Measurements from ENCODE around the gene TUBB4B. TPM values are rescaled to one million over a fixed set of nuclear protein-coding genes. Genes with fewer than 3 reads are reported as not detected.

TUBB4B gene
- total RNA-seq, 1 donor from 2014 or later: 312 TPM

- Histone ChIP-seq H3K27ac (no peak overlapping the region), H3K27me3 (no peaks in the 10 kb centered on the region), H3K4me1 (peaks cover 38% of the 10 kb centered on the region), H3K36me3 (no peaks in the 10 kb centered on the region), H3K9me3 (no peaks in the 10 kb centered on the region), H3K4me3 (peak overlapping the region in 1 of 2 donors; percentile 26)
- TF ChIP-seq POLR2A (IDR thresholded peaks at IDR 0.05) (no peak), CTCF (IDR thresholded peaks at IDR 0.05) (no peak), POLR2AphosphoS5 (IDR thresholded peaks at IDR 0.05; ENCODE audit: insufficient read depth in 1 of 2, low read depth in 1 of 2) (no peak)
- intact Hi-C loops (cut with DNase I): loop anchor here (5.0 kb wide), 2 partner anchors 34 to 131 kb away; no protein-coding TSS in a partner anchor
- DNase-seq (ENCODE audit: extremely low spot score in 2 of 2): no peak
Measured at GRCh38 chr9:137225699-137226331, 15.3 kb upstream of the TUBB4B start.

DNA sequence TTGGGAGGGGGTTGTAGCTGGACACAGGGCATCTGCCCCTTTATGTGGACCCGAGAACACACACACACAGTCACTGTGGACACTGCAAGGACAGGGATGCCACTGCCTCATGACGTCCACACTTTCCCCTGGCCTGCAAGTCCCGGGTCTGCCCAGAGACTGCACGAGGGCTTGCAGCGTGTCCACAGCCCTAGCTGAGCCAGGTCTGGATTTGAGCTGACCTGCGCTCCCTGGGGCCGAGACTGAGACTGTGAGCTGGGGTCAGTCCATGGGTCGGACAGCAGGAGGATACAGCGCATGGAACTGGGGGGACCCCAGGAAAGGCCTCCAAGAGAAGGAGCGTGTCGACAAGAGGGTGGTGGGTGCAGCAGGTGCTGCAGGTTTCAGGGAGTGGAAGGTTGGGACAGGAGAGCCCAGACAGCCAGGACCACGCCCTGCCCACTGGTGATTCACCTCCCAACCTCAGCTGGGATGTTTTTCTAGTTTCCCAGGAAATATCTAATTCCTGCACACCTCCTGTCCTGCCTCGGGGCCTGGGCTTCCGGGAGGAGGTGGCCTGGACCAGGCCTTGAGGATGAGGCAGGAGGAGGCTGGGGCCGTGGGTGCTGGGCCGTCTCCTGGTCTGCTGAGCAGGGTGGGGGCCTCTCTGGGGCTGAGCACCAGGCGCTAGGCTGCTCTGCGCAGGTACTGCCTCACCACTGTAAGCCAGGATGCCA is 14.6 kb upstream of the TUBB4B start:
- Histone ChIP-seq H3K27ac (no peak overlapping the region), H3K27me3 (no peaks in the 10 kb centered on the region), H3K4me1 (peaks cover 32% of the 10 kb centered on the region), H3K4me3 (peak overlapping the region in 1 of 2 donors; percentile 26), H3K36me3 (no peaks in the 10 kb centered on the region), H3K9me3 (no peaks in the 10 kb centered on the region)
- intact Hi-C loops (cut with DNase I): loop anchor here (1.0 to 5.0 kb wide), 3 partner anchors 34 to 131 kb away; no protein-coding TSS in a partner anchor
- peak in 1 of 2 donors; percentile 13 for TF ChIP-seq POLR2AphosphoS5 (IDR thresholded peaks at IDR 0.05; ENCODE audit: insufficient read depth in 1 of 2, low read depth in 1 of 2)
- TF ChIP-seq CTCF (IDR thresholded peaks at IDR 0.05): no peak
- no peak for DNase-seq (ENCODE audit: extremely low spot score in 2 of 2)

DNA sequence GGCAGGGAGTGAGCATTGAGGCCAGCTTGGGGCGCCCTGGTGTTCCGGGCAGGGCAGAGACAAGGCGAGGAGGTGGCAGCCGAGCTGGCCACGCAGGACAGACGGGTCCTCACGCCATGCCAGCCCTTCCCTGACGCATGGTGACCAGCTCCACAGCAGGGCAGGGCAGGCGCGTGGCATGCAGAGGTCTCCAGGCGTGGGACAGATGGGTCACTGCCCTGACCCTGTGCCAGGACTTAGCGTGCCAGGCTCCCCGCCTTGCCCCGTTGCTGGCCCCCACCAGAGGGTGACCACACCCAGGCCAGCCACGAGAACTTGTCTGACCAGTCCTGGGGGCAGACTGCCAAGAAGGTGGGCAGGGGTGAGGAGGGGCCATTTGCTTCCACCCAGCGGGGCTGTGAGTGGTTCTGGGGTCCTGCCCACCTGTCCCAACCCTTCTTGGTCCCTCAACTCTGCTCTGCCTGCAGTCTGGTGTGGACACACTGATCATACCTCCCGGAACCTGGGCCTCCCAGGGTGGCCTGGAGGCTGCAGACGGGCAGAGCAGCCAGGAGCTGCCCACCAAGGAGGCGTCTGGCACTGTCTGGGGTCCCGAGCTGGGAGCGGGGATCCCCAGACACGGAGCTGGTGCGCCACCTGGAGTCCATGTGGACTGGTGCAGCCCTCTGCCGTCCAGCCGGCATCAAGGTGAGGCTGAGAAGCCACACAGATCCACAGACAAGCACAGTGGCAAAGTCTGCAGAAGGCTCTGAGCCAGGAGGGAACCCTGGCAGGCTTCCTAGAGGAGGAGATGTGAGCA is 13.8 kb upstream of the TUBB4B start, which contains the start of gene RNF224:
TSS of gene RNF224 (plus strand) at position 449 of the 799 bp plus-strand sequence. CDS start 834 bp downstream, outside the sequence.
- peak in 1 of 2 donors; percentile 23 for TF ChIP-seq POLR2AphosphoS5 (IDR thresholded peaks at IDR 0.05; ENCODE audit: insufficient read depth in 1 of 2, low read depth in 1 of 2)
- TF ChIP-seq CTCF (IDR thresholded peaks at IDR 0.05): peak; percentile 57 to 76 (median 60)
- no peak for TF ChIP-seq POLR2A (IDR thresholded peaks at IDR 0.05)

DNA sequence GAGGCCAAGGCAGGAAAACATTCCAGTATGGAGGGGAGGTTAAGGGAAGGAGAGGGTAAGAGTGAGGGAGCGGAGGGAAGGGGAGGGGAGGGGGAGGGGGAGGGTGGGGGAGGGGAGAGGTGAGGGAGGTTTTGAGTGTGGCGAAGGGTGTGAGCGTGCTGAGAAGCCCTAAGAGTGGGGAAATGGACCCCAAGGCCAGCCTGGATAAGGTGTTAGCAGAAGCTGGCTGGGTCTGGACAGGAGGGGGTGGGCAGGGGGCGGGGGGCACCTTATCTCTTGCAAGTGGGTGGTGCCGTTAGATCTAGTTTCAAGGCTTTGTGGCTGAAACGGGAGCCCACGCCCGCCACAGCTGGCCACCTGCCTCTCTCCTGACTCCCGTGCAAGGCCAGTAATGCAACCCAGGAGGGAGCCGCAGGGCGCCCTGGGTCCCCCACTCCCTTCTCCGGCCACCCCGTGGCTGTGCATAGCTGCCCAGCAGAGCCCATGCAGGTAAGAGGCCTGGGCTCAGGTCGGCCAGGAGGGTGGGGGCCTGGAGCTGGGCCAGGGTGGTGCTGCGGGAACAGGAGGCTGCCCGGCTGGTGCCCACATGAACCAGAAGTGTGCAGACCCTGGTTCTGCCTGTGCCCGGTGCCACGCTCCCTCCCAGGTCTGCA is 13.1 kb upstream of the TUBB4B start:
- TF ChIP-seq POLR2AphosphoS5 (IDR thresholded peaks at IDR 0.05; ENCODE audit: insufficient read depth in 1 of 2, low read depth in 1 of 2): no peak
- no peak for TF ChIP-seq CTCF (IDR thresholded peaks at IDR 0.05)
- TF ChIP-seq POLR2A (IDR thresholded peaks at IDR 0.05): no peak
- Histone ChIP-seq H3K27me3 (peaks cover 4% of the 10 kb centered on the region), H3K9me3 (no peaks in the 10 kb centered on the region), H3K27ac (no peak overlapping the region), H3K36me3 (no peaks in the 10 kb centered on the region), H3K4me3 (no peak overlapping the region), H3K4me1 (peaks cover 22% of the 10 kb centered on the region)
- DNase-seq (ENCODE audit: extremely low spot score in 2 of 2): no peak
- intact Hi-C loops (cut with DNase I): loop anchor here (1.0 to 5.0 kb wide), 3 partner anchors 36 to 129 kb away; no protein-coding TSS in a partner anchor

More for the DNA sequence above, 13.8 kb upstream of the TUBB4B start, which contains the start of gene RNF224:
- H3K4me3 ChIP-seq: peak within 1 kb of the TSS in 1 of 2 donors; percentile 26
- H3K36me3 ChIP-seq: no peaks in the 10 kb centered on the region
- H3K27me3 ChIP-seq: no peaks in the 10 kb centered on the region
- peaks cover 29% of the 10 kb centered on the region for H3K4me1 ChIP-seq
- intact Hi-C loops (cut with DNase I): loop anchor here (1.0 to 5.0 kb wide), 3 partner anchors 35 to 130 kb away; no protein-coding TSS in a partner anchor
- no peaks in the 10 kb centered on the region for H3K9me3 ChIP-seq
- no peak for DNase-seq (ENCODE audit: extremely low spot score in 2 of 2)
- H3K27ac ChIP-seq: no peak within 1 kb of the TSS

Measured in vagina (tissue), 2 donors.